SK-N-SH (cell line): Measurements from ENCODE around the gene RCAN2.

Experiments used
- EP300 ChIP-seq, 2 experiments: IDR thresholded peaks; 2 replicates each; pipeline versions ENCODE4 v1.4.0 to v1.6.1; 2012; ENCODE audit warnings: borderline replicate concordance in 1 of 2, low read depth in 1 of 2, low read length in 1 of 2
- GABPA ChIP-seq: IDR thresholded peaks from 2 replicates; pipeline ENCODE4 v1.4.0; 2012; ENCODE audit warnings: low read depth, mild to moderate bottlenecking
- JUND ChIP-seq: IDR thresholded peaks from 2 replicates; pipeline ENCODE4 v1.4.0; 2012
- MXI1 ChIP-seq: IDR thresholded peaks from 2 replicates; pipeline ENCODE4 v1.6.1; 2012; ENCODE audit warnings: mild to moderate bottlenecking, low read depth, low read length, improper control_type of control experiment
- NRF1 ChIP-seq: IDR thresholded peaks from 2 replicates; pipeline ENCODE4 v1.6.1; 2012; ENCODE audit warnings: low read depth, mild to moderate bottlenecking, low read length
- POLR2AphosphoS5 ChIP-seq: IDR thresholded peaks from 2 replicates; pipeline ENCODE4 v1.6.1; 2012; ENCODE audit warnings: low read depth, low read length
- RCOR1 ChIP-seq: fragments of 150-350 bp; IDR thresholded peaks from 2 replicates; pipeline ENCODE4 v1.6.1; 2017; ENCODE audit warnings: antibody characterized with exemption, low read length
- SIN3A ChIP-seq: IDR thresholded peaks from 2 replicates; pipeline ENCODE4 v1.6.1; 2012; ENCODE audit warnings: low read depth, mild to moderate bottlenecking, low read length, moderate library complexity, borderline replicate concordance
- SMC3 ChIP-seq: IDR thresholded peaks from 2 replicates; pipeline ENCODE4 v1.6.1; 2012; ENCODE audit warnings: low read depth, low read length, improper control_type of control experiment
- TEAD4 ChIP-seq: IDR thresholded peaks from 2 replicates; pipeline ENCODE4 v1.4.0; 2012; ENCODE audit warnings: mild to moderate bottlenecking, borderline replicate concordance; ENCODE audit not compliant: insufficient read depth
- TF ChIP-seq, protein P1 (sequence below): IDR thresholded peaks from 2 replicates; pipeline ENCODE4 v1.4.0; 2012; ENCODE audit warnings: low read depth
- TF ChIP-seq, protein P2 (sequence below): fragments of 200-600 bp; sonication (generic); IDR thresholded peaks from 2 replicates; pipeline ENCODE4 v1.6.1; 2017; ENCODE audit warnings: antibody characterized with exemption, mild to moderate bottlenecking, moderate library complexity
- TF ChIP-seq, protein P3 (sequence below): IDR thresholded peaks from 2 replicates; pipeline ENCODE4 v1.4.0; 2012; ENCODE audit warnings: low read depth, borderline replicate concordance
- TF ChIP-seq, protein P4 (sequence below): fragments of 150-350 bp; IDR thresholded peaks from 2 replicates; pipeline ENCODE4 v1.6.1; 2017; ENCODE audit warnings: antibody characterized with exemption, low read length, low read depth, borderline replicate concordance

DNA sequence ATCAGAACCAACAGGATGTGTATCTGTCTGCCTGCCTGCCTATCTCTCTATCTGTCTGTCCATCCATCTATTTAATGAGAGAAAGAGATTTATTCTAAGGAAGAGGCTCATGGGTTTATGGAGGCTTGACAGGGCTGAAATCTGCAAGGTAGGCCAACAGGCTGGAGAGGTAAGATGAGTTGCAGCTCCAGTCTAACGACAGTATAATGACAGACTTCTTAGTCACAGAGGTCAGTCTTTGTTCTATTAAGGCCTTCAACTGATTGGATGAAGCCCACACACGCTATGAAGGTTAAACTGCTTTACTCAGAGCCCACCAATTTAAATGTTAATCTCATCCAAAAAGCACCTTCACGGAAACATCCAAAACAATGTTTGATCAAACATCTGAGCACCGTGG is 220.1 kb downstream of the RCAN2 start:
- TF ChIP-seq MXI1 (no peak), EP300 (IDR thresholded peaks at IDR 0.05; ENCODE audit: borderline replicate concordance in 1 of 2, low read depth in 1 of 2, low read length in 1 of 2) (no peak), SMC3 (no peak), GABPA (no peak), RCOR1 (no peak), POLR2AphosphoS5 (no peak), SIN3A (no peak), TEAD4 (no peak), JUND (no peak), NRF1 (no peak)
- TF ChIP-seq, protein P1, sequence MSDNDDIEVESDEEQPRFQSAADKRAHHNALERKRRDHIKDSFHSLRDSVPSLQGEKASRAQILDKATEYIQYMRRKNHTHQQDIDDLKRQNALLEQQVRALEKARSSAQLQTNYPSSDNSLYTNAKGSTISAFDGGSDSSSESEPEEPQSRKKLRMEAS = no peak
- TF ChIP-seq, protein P2, sequence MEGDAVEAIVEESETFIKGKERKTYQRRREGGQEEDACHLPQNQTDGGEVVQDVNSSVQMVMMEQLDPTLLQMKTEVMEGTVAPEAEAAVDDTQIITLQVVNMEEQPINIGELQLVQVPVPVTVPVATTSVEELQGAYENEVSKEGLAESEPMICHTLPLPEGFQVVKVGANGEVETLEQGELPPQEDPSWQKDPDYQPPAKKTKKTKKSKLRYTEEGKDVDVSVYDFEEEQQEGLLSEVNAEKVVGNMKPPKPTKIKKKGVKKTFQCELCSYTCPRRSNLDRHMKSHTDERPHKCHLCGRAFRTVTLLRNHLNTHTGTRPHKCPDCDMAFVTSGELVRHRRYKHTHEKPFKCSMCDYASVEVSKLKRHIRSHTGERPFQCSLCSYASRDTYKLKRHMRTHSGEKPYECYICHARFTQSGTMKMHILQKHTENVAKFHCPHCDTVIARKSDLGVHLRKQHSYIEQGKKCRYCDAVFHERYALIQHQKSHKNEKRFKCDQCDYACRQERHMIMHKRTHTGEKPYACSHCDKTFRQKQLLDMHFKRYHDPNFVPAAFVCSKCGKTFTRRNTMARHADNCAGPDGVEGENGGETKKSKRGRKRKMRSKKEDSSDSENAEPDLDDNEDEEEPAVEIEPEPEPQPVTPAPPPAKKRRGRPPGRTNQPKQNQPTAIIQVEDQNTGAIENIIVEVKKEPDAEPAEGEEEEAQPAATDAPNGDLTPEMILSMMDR = no peak
- TF ChIP-seq, protein P3, sequence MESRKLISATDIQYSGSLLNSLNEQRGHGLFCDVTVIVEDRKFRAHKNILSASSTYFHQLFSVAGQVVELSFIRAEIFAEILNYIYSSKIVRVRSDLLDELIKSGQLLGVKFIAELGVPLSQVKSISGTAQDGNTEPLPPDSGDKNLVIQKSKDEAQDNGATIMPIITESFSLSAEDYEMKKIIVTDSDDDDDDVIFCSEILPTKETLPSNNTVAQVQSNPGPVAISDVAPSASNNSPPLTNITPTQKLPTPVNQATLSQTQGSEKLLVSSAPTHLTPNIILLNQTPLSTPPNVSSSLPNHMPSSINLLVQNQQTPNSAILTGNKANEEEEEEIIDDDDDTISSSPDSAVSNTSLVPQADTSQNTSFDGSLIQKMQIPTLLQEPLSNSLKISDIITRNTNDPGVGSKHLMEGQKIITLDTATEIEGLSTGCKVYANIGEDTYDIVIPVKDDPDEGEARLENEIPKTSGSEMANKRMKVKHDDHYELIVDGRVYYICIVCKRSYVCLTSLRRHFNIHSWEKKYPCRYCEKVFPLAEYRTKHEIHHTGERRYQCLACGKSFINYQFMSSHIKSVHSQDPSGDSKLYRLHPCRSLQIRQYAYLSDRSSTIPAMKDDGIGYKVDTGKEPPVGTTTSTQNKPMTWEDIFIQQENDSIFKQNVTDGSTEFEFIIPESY = no peak
- TF ChIP-seq, protein P4, sequence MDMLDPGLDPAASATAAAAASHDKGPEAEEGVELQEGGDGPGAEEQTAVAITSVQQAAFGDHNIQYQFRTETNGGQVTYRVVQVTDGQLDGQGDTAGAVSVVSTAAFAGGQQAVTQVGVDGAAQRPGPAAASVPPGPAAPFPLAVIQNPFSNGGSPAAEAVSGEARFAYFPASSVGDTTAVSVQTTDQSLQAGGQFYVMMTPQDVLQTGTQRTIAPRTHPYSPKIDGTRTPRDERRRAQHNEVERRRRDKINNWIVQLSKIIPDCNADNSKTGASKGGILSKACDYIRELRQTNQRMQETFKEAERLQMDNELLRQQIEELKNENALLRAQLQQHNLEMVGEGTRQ = no peak
